ENCODE results near the gene PRUNE1. TPM values are rescaled to one million over a fixed set of nuclear protein-coding genes. Genes with fewer than 3 reads are reported as not detected.
A peak's percentile ranks its signal among the peaks of the same experiment; 100 is the strongest.

The PRUNE1 gene
- total and polyA plus RNA-seq, 2 donors (not counting 1 experiment from before 2014, with no cell fraction given), result 6.3 to 16.6 TPM

- peak within 1 kb of the TSS; percentile 98 for H3K4me2 ChIP-seq (ENCODE audit: extremely low read depth, insufficient read depth, low read length)
- no peaks in the 10 kb centered on the region for H3K27me3 ChIP-seq (ENCODE audit: control insufficient read depth, insufficient read depth, low read length)
- peaks cover 3% of the 10 kb centered on the region for H3K36me3 ChIP-seq (ENCODE audit: control insufficient read depth, insufficient read depth, low read length)
- H3K4me3 ChIP-seq (replicated peaks in 1 of 4; ENCODE audit: control extremely low read depth in 1 of 4, insufficient read depth in 1 of 4, low read depth in 3 of 4, low read length in 4 of 4), result peak within 1 kb of the TSS; percentile 53 to 81 (median 72)
- H2AFZ ChIP-seq (ENCODE audit: low read length), result peak within 1 kb of the TSS; percentile 75
- peak within 1 kb of the TSS; percentile 78 for H3K9ac ChIP-seq (ENCODE audit: insufficient read depth, low read length)
- H3K9me3 ChIP-seq (ENCODE audit: control insufficient read depth, insufficient read depth, low read depth, low read length), result no peaks in the 10 kb centered on the region
- TF ChIP-seq, protein P1, sequence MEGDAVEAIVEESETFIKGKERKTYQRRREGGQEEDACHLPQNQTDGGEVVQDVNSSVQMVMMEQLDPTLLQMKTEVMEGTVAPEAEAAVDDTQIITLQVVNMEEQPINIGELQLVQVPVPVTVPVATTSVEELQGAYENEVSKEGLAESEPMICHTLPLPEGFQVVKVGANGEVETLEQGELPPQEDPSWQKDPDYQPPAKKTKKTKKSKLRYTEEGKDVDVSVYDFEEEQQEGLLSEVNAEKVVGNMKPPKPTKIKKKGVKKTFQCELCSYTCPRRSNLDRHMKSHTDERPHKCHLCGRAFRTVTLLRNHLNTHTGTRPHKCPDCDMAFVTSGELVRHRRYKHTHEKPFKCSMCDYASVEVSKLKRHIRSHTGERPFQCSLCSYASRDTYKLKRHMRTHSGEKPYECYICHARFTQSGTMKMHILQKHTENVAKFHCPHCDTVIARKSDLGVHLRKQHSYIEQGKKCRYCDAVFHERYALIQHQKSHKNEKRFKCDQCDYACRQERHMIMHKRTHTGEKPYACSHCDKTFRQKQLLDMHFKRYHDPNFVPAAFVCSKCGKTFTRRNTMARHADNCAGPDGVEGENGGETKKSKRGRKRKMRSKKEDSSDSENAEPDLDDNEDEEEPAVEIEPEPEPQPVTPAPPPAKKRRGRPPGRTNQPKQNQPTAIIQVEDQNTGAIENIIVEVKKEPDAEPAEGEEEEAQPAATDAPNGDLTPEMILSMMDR (conservative IDR thresholded peaks at IDR 0.05 in 1 of 2, IDR thresholded peaks at IDR 0.05 in 1 of 2; ENCODE audit: low read depth in 1 of 2, low read length in 2 of 2), result no peak
- TF ChIP-seq EZH2 (IDR thresholded peaks at IDR 0.05; ENCODE audit: low read length, missing control alignments), result no peak
- DNase-seq (ENCODE audit: low read depth in 2 of 2), result peak; percentile 66 to 73
- peaks cover 4% of the 10 kb centered on the region for H3K79me2 ChIP-seq (ENCODE audit: control insufficient read depth, insufficient read depth, low read length)
- H3K4me1 ChIP-seq (ENCODE audit: control insufficient read depth, extremely low read depth, insufficient read depth, low read length), result peaks cover 2% of the 10 kb centered on the region
- peak within 1 kb of the TSS; percentile 75 for H3K27ac ChIP-seq (ENCODE audit: insufficient read depth, low read length)
- H4K20me1 ChIP-seq (ENCODE audit: control insufficient read depth, extremely low read depth, insufficient read depth, low read length), result no peaks in the 10 kb centered on the region
Observed at GRCh38 chr1:151047591-151047924, 39.3 kb downstream of the PRUNE1 start, which contains the start of gene C1orf56. C1orf56 (plus strand) TSS chr1:151047751; CDS start chr1:151047848, 97 bp downstream.

- peak; percentile 67 to 72 for DNase-seq (ENCODE audit: low read depth in 2 of 2)
- TF ChIP-seq, protein P1 (conservative IDR thresholded peaks at IDR 0.05 in 1 of 2, IDR thresholded peaks at IDR 0.05 in 1 of 2; ENCODE audit: low read depth in 1 of 2, low read length in 2 of 2), result peak; percentile 36 to 52
- TF ChIP-seq EZH2 (IDR thresholded peaks at IDR 0.05; ENCODE audit: low read length, missing control alignments), result no peak
- H3K4me1 ChIP-seq (ENCODE audit: control insufficient read depth, extremely low read depth, insufficient read depth, low read length), result peaks cover 2% of the 10 kb centered on the region
- peaks cover 3% of the 10 kb centered on the region for H3K36me3 ChIP-seq (ENCODE audit: control insufficient read depth, insufficient read depth, low read length)
- no peaks in the 10 kb centered on the region for H4K20me1 ChIP-seq (ENCODE audit: control insufficient read depth, extremely low read depth, insufficient read depth, low read length)
- H3K9ac ChIP-seq (ENCODE audit: insufficient read depth, low read length), result peak overlapping the region; percentile 78
- H2AFZ ChIP-seq (ENCODE audit: low read length), result peak overlapping the region; percentile 75
- no peaks in the 10 kb centered on the region for H3K9me3 ChIP-seq (ENCODE audit: control insufficient read depth, insufficient read depth, low read depth, low read length)
- H3K4me2 ChIP-seq (ENCODE audit: extremely low read depth, insufficient read depth, low read length), result peak overlapping the region; percentile 98
- peak overlapping the region; percentile 53 to 81 (median 72) for H3K4me3 ChIP-seq (replicated peaks in 1 of 4; ENCODE audit: control extremely low read depth in 1 of 4, insufficient read depth in 1 of 4, low read depth in 3 of 4, low read length in 4 of 4)
- no peaks in the 10 kb centered on the region for H3K27me3 ChIP-seq (ENCODE audit: control insufficient read depth, insufficient read depth, low read length)
- H3K27ac ChIP-seq (ENCODE audit: insufficient read depth, low read length), result peak overlapping the region; percentile 75
- H3K79me2 ChIP-seq (ENCODE audit: control insufficient read depth, insufficient read depth, low read length), result peaks cover 4% of the 10 kb centered on the region
Observed at GRCh38 chr1:151047925-151048644, 39.8 kb downstream of the PRUNE1 start.

DNA sequence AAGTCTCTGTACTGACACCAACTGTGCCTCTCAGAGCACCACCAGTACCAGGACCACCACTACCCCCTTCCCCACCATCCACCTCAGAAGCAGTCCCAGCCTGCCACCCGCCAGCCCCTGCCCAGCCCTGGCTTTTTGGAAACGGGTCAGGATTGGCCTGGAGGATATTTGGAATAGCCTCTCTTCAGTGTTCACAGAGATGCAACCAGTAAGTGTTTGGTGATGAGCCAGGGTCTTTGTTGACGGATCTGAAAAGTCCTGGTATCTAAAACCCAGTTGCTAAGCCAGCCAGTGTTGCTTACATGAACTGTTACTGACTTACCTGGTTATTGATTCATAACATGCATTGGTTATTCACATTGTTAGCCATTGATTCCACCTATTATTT, 40.4 kb downstream of the PRUNE1 start:
- H3K4me3 ChIP-seq (replicated peaks in 1 of 4; ENCODE audit: control extremely low read depth in 1 of 4, insufficient read depth in 1 of 4, low read depth in 3 of 4, low read length in 4 of 4), result peak overlapping the region; percentile 53 to 81 (median 72)
- no peak for TF ChIP-seq EZH2 (IDR thresholded peaks at IDR 0.05; ENCODE audit: low read length, missing control alignments)
- TF ChIP-seq, protein P1 (conservative IDR thresholded peaks at IDR 0.05 in 1 of 2, IDR thresholded peaks at IDR 0.05 in 1 of 2; ENCODE audit: low read depth in 1 of 2, low read length in 2 of 2), result no peak
- no peak for DNase-seq (ENCODE audit: low read depth in 2 of 2)
- H2AFZ ChIP-seq (ENCODE audit: low read length), result peak overlapping the region; percentile 75
- peak overlapping the region; percentile 98 for H3K4me2 ChIP-seq (ENCODE audit: extremely low read depth, insufficient read depth, low read length)
- no peak overlapping the region for H3K9ac ChIP-seq (ENCODE audit: insufficient read depth, low read length)
- peaks cover 3% of the 10 kb centered on the region for H3K36me3 ChIP-seq (ENCODE audit: control insufficient read depth, insufficient read depth, low read length)
- no peaks in the 10 kb centered on the region for H4K20me1 ChIP-seq (ENCODE audit: control insufficient read depth, extremely low read depth, insufficient read depth, low read length)
- H3K79me2 ChIP-seq (ENCODE audit: control insufficient read depth, insufficient read depth, low read length), result peaks cover 4% of the 10 kb centered on the region
- H3K27ac ChIP-seq (ENCODE audit: insufficient read depth, low read length), result peak overlapping the region; percentile 75
- H3K27me3 ChIP-seq (ENCODE audit: control insufficient read depth, insufficient read depth, low read length), result no peaks in the 10 kb centered on the region
- no peaks in the 10 kb centered on the region for H3K9me3 ChIP-seq (ENCODE audit: control insufficient read depth, insufficient read depth, low read depth, low read length)
- peaks cover 2% of the 10 kb centered on the region for H3K4me1 ChIP-seq (ENCODE audit: control insufficient read depth, extremely low read depth, insufficient read depth, low read length)
